Smooth muscle cell (in vitro differentiated cells): Measurements from ENCODE around the gene SLC6A12. TPM values are rescaled to one million over a fixed set of nuclear protein-coding genes. Genes with fewer than 3 reads are reported as not detected.

Experiments
- DNase-seq: peaks from one replicate; lab custom pipeline; 2025; ENCODE audit not compliant: unreplicated experiment; lab: John Stamatoyannopoulos, UW
- H2AFZ ChIP-seq: fragments of 200-600 bp; sonication (generic); 2 replicates; pipeline ENCODE4 v1.6.0; 2016; ENCODE audit warnings: antibody characterized with exemption, low read depth, mild to moderate bottlenecking
- H3F3A ChIP-seq: fragments of 200-600 bp; sonication (generic); 2 replicates; pipeline ENCODE4 v1.6.0; 2017; ENCODE audit warnings: antibody characterized with exemption, low read depth
- H3K27ac ChIP-seq: fragments of 200-600 bp; sonication (generic); 2 replicates; pipeline ENCODE4 v1.5.1; 2016; ENCODE audit warnings: low read depth, mild to moderate bottlenecking
- H3K27me3 ChIP-seq: fragments of 200-600 bp; sonication (generic); 2 replicates; pipeline ENCODE4 v1.6.1; 2016; ENCODE audit warnings: low read depth, mild to moderate bottlenecking
- H3K36me3 ChIP-seq: fragments of 200-600 bp; sonication (generic); 2 replicates; pipeline ENCODE4 v1.5.1; 2016; ENCODE audit warnings: low read depth
- H3K4me1 ChIP-seq: fragments of 200-600 bp; sonication (generic); 2 replicates; pipeline ENCODE4 v1.5.1; 2016; ENCODE audit warnings: low read depth
- H3K4me2 ChIP-seq: fragments of 200-600 bp; sonication (generic); 2 replicates; pipeline ENCODE4 v1.6.0; 2016; ENCODE audit warnings: mild to moderate bottlenecking
- H3K4me3 ChIP-seq: fragments of 200-600 bp; sonication (generic); 2 replicates; pipeline ENCODE4 v1.5.1; 2016; ENCODE audit warnings: mild to moderate bottlenecking
- H3K79me2 ChIP-seq: fragments of 200-600 bp; sonication (generic); 2 replicates; pipeline ENCODE4 v1.6.0; 2016; ENCODE audit warnings: low read depth, mild to moderate bottlenecking
- H3K9ac ChIP-seq: fragments of 200-600 bp; sonication (generic); 2 replicates; pipeline ENCODE4 v1.6.0; 2016; ENCODE audit warnings: low read depth
- H3K9me3 ChIP-seq: fragments of 200-600 bp; sonication (generic); replicated peaks from 2 replicates; pipeline ENCODE4 v1.5.1; 2016; ENCODE audit warnings: low read depth
- H4K20me1 ChIP-seq: fragments of 200-600 bp; sonication (generic); 2 replicates; pipeline ENCODE4 v1.6.0; 2016; ENCODE audit warnings: low read depth
- CTCF ChIP-seq: fragments of 200-600 bp; sonication (generic); IDR thresholded peaks from 2 replicates; pipeline ENCODE4 v1.5.1; 2017; ENCODE audit warnings: borderline replicate concordance, mild to moderate bottlenecking, antibody characterized with exemption; ENCODE audit not compliant: insufficient read depth, poor library complexity, severe bottlenecking
- WGBS: methylation state at CpG from one replicate; pipeline ENCODE4 v1.1.7; 2016; ENCODE audit warnings: low lambda C conversion rate; 5-methylcytosine and 5-hydroxymethylcytosine counted together
- polyA plus RNA-seq: library from polyadenylated mRNA; unstranded; fragments of >200 nt; fragmentation: Nextera tagmentation; extraction: Ambion mirVana; gene quantifications from 2 replicates; pipeline ENCODE4 v1.2.1, GENCODE V29; 2016
- total RNA-seq: library from RNA; depleted of rRNA; stranded (reverse); fragments of >200 nt; gene quantifications from 2 replicates; pipeline ENCODE4 v1.2.3, GENCODE V29; 2014

Gene SLC6A12
- total and polyA plus RNA-seq, 2 experiments from 2014 or later = 0.22 TPM; not detected in 1

DNA sequence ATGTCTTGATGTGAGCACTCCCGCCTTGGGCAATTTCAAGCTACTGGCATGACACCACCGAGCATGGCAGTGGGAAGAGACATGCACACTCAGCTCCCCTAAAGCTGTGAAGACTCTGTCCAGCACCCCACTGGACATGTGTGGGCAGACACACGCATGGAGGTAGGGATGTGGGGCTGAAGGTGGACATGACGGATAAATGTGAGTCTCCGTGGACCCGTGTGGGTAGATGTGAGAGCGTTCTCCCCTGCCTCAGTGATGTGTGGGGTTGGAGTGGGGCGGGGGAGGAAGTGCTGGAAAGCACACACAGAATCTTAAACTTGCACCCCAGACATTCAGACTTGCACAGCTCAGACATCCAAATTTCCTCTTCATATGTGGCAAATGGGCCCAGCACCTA, 12.6 kb downstream of the SLC6A12 start:
- Histone ChIP-seq H3K9ac (no peak overlapping the region), H3K4me3 (no peak overlapping the region), H3K36me3 (no peaks in the 10 kb centered on the region), H3K4me1 (peaks cover 6% of the 10 kb centered on the region), H3K27me3 (peaks cover 9% of the 10 kb centered on the region), H3K4me2 (no peak overlapping the region), H3K27ac (no peak overlapping the region), H2AFZ (no peak overlapping the region), H3K9me3 (no peaks in the 10 kb centered on the region), H3K79me2 (no peaks in the 10 kb centered on the region), H3F3A (no peaks in the 10 kb centered on the region), H4K20me1 (no peaks in the 10 kb centered on the region)
- 91% methylated on average over 8 of the region's 8 CpGs for WGBS
- no peak for DNase-seq
- no peak for TF ChIP-seq CTCF

- Histone ChIP-seq H3K4me1 (no peaks in the 10 kb centered on the region), H3K9me3 (no peaks in the 10 kb centered on the region), H3K36me3 (no peaks in the 10 kb centered on the region), H3F3A (no peaks in the 10 kb centered on the region), H3K4me2 (no peak overlapping the region), H4K20me1 (no peaks in the 10 kb centered on the region), H3K79me2 (no peaks in the 10 kb centered on the region), H3K27me3 (no peaks in the 10 kb centered on the region), H3K9ac (no peak overlapping the region), H3K4me3 (no peak overlapping the region), H3K27ac (no peak overlapping the region), H2AFZ (no peak overlapping the region)
- WGBS = 62% methylated on average over 9 of the region's 9 CpGs
- no peak for TF ChIP-seq CTCF
- no peak for DNase-seq
These were observed 15.3 kb downstream of the SLC6A12 start for GRCh38 chr12:198705-199104.

DNA sequence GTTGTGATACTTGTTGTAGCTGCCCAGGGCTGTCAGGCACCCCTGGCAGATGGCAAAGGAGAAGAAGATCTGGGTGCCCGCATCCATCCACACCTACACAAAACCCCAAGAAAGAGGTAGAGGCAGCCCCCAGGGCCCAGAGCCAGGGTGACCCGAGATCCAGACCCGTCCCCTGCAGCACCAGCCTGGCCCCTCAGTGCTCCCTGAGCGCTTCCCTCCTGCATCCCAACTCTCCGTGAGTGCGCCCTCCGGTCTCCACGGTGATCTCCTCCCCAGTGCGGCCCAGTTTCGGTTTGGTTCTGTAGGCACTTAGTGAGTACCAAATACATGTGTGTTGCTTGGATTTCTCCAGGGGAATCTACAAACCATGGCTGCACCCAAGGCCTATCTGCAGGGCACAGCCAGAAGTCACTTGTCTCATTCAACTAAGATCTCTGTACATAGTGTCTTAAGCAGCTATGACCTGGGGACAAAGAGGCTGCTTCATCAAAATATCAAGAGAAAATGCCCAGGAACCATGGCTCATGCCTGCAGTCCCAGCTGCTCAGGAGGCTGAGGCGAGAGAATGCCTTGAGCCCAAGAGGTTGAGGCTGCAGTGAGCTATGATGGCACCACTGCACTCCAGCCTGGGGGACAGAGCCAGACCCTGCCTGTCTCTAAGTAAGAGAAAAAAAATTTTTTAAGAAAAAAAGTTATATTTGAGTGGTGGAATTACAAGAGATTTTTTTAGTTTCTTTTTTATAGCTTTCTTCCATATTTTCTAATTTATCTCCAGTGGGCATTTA, 15.9 kb downstream of the SLC6A12 start:
- WGBS = 95% methylated on average over 11 of the region's 11 CpGs
- Histone ChIP-seq H3K4me3 (no peak overlapping the region), H3K79me2 (no peaks in the 10 kb centered on the region), H3K4me2 (no peak overlapping the region), H3K36me3 (no peaks in the 10 kb centered on the region), H2AFZ (no peak overlapping the region), H4K20me1 (no peaks in the 10 kb centered on the region), H3K4me1 (no peaks in the 10 kb centered on the region), H3K27me3 (no peaks in the 10 kb centered on the region), H3K27ac (no peak overlapping the region), H3K9ac (no peak overlapping the region), H3F3A (no peaks in the 10 kb centered on the region), H3K9me3 (no peaks in the 10 kb centered on the region)
- DNase-seq = no peak
- TF ChIP-seq CTCF = no peak

- H3K4me2 ChIP-seq = no peak overlapping the region
- no peak for TF ChIP-seq CTCF
- H2AFZ ChIP-seq = no peak overlapping the region
- no peak overlapping the region for H3K9ac ChIP-seq
- no peak overlapping the region for H3K4me3 ChIP-seq
- H4K20me1 ChIP-seq = no peaks in the 10 kb centered on the region
- 84% methylated on average over 3 of the region's 3 CpGs for WGBS
- no peaks in the 10 kb centered on the region for H3F3A ChIP-seq
- no peaks in the 10 kb centered on the region for H3K27me3 ChIP-seq
- H3K4me1 ChIP-seq = no peaks in the 10 kb centered on the region
- DNase-seq = no peak
- no peak overlapping the region for H3K27ac ChIP-seq
- H3K79me2 ChIP-seq = no peaks in the 10 kb centered on the region
- H3K36me3 ChIP-seq = no peaks in the 10 kb centered on the region
- no peaks in the 10 kb centered on the region for H3K9me3 ChIP-seq
These were observed 16.6 kb downstream of the SLC6A12 start for GRCh38 chr12:197347-197746.
